Articular chondrocyte of knee joint (primary cell): ENCODE measurements around the gene HMGN2. TPM values are rescaled to one million over a fixed set of nuclear protein-coding genes. Genes with fewer than 3 reads are reported as not detected.

Source experiments
- total RNA-seq: library from RNA; depleted of rRNA; stranded (reverse); fragments of >200 nt; gene quantifications from 2 replicates; pipeline ENCODE4 v1.2.3, GENCODE V29; 2012

The HMGN2 gene
- 382 and 413 TPM in 2 replicates for total RNA-seq

GRCh38 chr1:26472320-26472900, at the start of gene HMGN2:
Gene HMGN2, plus strand, starts transcription at chr1:26472440. Its CDS starts 173 bp downstream, at chr1:26472613.

GRCh38 chr1:26431979-26432695, 40.1 kb upstream of the HMGN2 start, which contains the start of gene DHDDS:
Gene DHDDS, plus strand, starts transcription at chr1:26432321. Its CDS starts 625 bp downstream, at chr1:26432946.

Other genes with a start within 250 kb of the HMGN2 start
- 10.8 and 11.9 TPM in 2 replicates for gene CEP85, start 238.2 kb upstream of the HMGN2 start, total RNA-seq
- gene SH3BGRL3, start 192.4 kb upstream of the HMGN2 start, total RNA-seq: 67.5 and 71.7 TPM in 2 replicates
- gene UBXN11, start 165.8 kb upstream of the HMGN2 start, total RNA-seq: 5.7 and 6.8 TPM in 2 replicates
- gene CD52, start 154.5 kb upstream of the HMGN2 start, total RNA-seq: not detected in 2 replicates
- not detected in 2 replicates for gene CRYBG2, start 118.3 kb upstream of the HMGN2 start, total RNA-seq
- not detected in 2 replicates for gene ZNF683, start 99.7 kb upstream of the HMGN2 start, total RNA-seq
- not detected in 2 replicates for gene LIN28A, start 61.6 kb upstream of the HMGN2 start, total RNA-seq
- gene DHDDS, start 40.1 kb upstream of the HMGN2 start, total RNA-seq: 59.5 and 71.0 TPM in 2 replicates
- 3.5 and 4.2 TPM in 2 replicates for gene RPS6KA1, start 57.3 kb downstream of the HMGN2 start, total RNA-seq
- 22.6 and 26.2 TPM in 2 replicates for gene ARID1A, start 223.6 kb downstream of the HMGN2 start, total RNA-seq